GM04503 (cell line): Measurements from ENCODE around the gene MTCL3.
A peak's percentile ranks its signal among the peaks of the same experiment; 100 is the strongest.

Experiments used
- DNase-seq: peaks from one replicate; pipeline ENCODE4 v3.0.0-alpha.2; 2012; ENCODE audit warnings: low read depth

Gene MTCL3

DNA sequence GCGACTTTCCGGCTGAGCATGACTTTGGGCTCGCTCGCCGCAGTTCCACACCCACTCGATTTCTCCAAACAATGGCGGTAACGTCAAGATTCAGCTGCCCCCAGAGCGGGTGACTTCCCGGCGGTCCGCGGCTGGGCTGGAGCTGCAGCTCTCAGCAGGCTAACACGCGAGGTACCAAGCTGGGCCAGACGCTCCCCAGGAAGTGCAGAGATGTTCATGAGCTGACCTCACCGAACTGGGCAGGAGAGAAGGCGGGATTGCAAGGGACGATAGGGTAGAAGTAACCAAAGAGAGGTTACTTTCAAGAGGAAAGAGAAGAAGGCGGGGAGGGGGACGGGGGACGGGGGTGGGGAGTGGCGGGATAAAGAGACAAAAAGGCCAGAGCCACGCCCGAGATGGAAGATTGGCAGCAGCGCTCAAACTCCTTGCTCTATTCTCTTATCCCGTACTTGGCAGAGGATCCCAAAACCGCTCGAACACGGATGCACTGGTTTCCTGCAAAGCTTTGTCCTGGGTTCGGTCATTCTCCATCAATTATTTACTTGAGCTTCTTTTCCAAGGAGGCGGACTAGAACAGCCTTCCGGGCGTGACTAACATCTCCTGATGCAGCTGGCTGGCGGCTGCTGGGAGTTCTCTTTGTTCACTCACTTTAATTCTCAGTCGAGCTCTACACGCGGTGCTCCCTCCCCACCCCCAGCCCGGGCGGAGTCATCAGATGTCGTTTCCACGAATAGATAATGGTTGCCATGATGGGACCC lies at the start of gene MTCL3:
Gene MTCL3 (minus strand): TSS at position 626 of the 759 bp plus-strand sequence.
- DNase-seq, result no peak

DNA sequence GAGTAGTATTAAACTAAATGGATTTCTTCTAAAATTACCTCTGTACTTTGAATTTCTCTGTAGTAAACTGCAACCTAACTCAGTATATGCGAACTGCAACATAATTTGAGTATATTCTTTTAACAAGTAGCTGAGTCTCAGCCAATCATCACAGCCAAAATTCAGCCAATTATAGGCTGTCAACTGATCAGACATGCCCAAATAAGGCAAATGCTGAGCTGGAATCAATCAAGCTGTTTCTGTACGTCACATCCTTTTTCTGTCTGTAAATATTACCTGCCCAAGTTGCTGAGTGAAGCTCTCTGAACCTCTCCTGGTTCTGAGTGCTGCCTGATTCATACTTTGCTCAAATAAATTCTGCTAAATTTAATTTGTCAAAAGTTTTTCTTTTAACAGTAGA lies 48.3 kb upstream of the MTCL3 start:
- DNase-seq, result no peak

GRCh38 chr6:127566651-127567050 lies 47.5 kb upstream of the MTCL3 start:
- no peak for DNase-seq

- DNase-seq, result no peak
These were observed 47.0 kb upstream of the MTCL3 start for GRCh38 chr6:127566119-127566518.

GRCh38 chr6:127564761-127565160 lies 45.6 kb upstream of the MTCL3 start:
- DNase-seq, result no peak

DNA sequence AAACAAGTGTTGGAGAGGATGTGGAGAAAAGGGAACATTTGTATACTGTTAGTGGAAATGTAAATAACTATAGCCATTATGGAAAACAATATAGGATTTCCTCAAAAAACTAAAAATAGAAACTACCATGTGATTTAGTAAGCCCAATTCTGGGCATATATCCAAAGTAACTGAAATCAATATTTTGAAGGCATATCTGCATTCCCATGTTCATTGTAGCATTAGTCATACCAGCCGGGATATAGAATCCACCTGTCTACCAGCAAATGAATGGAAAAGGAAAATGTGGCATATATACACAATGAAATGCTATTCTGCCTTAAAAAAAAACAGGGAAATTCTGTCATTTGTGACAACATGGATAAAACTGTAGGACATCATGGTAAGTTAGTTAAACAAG lies 42.5 kb upstream of the MTCL3 start:
- DNase-seq, result no peak

- peak; percentile 17 for DNase-seq
These were observed 35.4 kb upstream of the MTCL3 start for GRCh38 chr6:127554435-127555006.

GRCh38 chr6:127550403-127550802 lies 31.3 kb upstream of the MTCL3 start:
- DNase-seq, result peak; percentile 45

DNA sequence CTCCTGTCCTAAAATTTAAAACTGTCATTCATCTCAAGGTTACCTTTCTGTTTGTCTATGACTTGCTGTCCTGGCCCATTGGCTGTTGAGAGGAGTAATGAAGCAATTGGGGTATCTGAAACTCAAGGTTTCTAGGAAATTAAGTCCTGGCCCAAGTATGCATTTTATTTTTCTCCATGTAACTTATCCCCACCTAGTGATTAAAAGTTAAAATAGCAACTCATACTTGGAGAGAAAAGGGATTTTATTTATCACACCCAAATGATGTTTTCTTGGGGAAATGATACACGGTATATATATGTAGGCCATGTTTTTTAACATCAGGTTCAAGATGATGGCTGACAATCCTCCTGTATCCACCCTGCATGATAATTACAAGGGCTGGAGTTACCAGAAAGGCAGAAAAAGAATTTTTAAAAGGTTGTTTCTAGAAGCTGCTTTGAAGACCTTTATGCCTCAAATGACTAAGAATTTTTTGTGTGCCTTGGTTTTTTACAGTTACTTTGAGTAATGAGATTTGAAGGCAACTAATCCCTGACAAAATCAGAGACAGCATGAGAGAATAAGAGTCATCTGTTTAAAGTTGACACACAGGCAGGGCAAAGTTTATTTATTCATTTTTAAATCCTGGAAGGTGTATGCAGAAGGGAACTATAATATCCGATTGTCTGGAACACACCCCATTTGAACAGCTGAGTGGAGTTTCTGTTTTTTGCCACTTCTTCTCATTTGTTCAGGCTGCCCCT lies 28.9 kb upstream of the MTCL3 start:
- DNase-seq, result no peak

- no peak for DNase-seq
These were observed 28.1 kb upstream of the MTCL3 start for GRCh38 chr6:127547215-127547614.

- DNase-seq, result no peak
These were observed 20.1 kb upstream of the MTCL3 start for GRCh38 chr6:127539272-127539671.

- DNase-seq, result no peak
These were observed 19.7 kb upstream of the MTCL3 start for GRCh38 chr6:127538750-127539264.

GRCh38 chr6:127533736-127534135 lies 14.6 kb upstream of the MTCL3 start:
- no peak for DNase-seq

GRCh38 chr6:127533011-127533410 lies 13.9 kb upstream of the MTCL3 start:
- DNase-seq, result no peak

DNA sequence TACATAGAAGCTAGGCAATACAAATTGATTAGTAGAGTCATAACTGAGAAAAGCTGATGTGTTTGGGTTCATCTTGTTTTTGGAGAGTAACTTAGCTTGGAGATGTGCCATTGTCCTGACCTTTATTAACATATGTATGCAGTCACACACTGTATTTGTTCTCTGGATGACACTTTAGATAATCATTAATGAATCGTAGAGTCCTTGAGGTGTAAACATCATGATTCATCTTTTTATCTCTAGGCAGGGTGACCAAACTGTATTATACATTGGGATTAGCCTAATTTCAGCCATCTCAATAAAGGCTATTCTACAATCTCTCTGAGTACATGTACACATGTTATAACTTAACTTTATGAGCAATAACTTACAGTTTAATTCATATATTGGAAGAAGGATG lies 3.6 kb upstream of the MTCL3 start:
- no peak for DNase-seq

GRCh38 chr6:127520066-127520465 lies 931 bp upstream of the MTCL3 start:
- DNase-seq, result no peak

- no peak for DNase-seq
These were observed 292 bp upstream of the MTCL3 start for GRCh38 chr6:127519469-127519785.

- DNase-seq, result no peak
These were observed 885 bp downstream of the MTCL3 start for GRCh38 chr6:127518191-127518709.

DNA sequence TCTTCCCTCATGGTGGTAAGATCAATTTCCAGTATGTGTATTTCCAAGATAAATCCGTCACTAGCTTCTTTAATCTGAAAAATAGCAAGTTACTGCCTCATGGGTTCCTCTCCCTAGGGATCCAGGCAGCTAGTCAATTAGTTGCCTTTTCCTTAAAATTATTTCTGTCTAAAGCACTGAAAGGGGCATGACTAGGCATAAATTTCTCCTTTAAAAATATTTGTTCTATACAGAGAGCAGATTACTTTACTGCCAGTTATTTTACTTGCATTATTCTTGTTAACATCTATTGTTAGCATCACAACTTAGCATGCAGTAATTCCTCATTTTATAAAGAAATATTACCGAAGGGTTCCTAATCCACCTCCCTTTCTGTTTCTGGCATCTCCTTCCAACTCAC lies 1.4 kb downstream of the MTCL3 start:
- no peak for DNase-seq

DNA sequence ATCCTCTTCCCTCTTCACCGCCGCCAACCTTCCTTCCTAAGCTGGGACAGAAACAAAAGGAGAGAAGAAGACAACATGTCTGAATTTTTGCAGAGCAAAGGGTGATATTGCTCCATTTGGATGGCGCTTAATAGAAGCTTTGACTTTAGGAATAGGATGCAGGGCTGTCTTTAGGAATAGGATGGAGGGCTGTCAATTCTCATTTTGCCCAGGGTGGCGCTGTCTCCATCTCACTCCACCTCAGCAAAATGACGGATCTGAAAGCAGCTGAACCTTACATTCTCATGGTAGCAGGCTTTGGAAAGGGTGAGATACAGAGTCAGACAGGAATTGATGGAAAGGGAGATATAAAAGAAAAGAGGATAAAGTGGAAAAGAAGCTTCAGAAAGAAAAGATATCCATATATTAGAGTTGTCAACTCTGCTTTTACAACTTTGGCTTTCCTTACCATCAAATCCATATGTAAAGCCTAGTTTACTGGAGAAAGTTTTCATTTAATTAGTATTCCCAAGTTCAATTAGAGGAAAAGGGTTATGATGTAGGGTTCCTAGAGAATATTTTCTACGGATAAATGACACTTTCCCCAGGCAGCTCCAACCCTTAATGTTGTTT lies 2.4 kb downstream of the MTCL3 start:
- DNase-seq, result no peak

DNA sequence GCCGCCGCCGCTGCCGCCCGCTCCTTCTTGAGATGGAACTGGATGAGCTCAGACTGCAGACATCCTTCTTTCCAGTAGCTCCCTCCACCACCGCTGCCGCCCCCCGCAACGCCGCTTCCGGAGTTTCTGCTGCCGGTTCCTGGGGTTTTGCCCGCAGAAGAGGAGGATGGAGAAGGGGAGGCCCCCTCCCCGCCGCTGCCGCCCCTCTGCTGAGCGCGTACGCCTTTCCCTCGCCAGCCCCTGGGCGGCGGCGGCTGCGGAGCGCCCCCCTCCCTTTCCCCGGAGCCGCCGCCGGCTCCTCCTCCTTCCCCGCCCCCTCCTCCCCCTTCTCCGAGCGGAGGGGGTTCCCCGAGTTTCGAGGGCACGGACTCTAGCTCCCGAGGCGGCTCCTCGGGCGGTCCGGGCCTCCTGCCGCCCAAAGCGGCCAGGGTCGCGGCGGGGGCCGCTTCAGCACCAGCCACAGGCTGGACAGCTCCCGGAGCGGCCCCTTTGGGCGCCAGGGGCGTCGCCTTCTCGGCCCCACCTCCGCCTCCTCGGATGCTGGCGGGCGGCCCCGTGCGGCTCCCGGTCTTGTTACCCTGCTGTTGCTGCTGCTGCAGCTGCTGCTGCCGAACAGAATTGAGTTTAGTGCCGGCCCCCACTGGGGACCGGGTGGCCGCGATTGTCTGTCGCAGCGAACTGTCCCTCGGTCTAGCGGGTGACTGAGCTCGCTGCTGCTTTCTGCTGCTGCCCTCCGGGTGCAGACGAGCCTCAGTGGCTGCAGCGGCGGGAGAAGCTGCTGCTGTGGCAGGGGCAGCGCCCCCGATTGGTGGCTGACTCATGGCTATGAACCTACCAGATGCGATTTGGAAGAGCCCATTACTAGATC lies 3.1 kb downstream of the MTCL3 start:
- no peak for DNase-seq
